HCT116 (cell line): ENCODE measurements around the gene THSD4. TPM values are rescaled to one million over a fixed set of nuclear protein-coding genes. Genes with fewer than 3 reads are reported as not detected.

Experiments used
- ATAC-seq: fragments of 200-7000 bp; cut with Tn5 transposase; 2 replicates; pipeline ENCODE4 v1.9.1; 2020; ENCODE audit warnings: mild to moderate bottlenecking, moderate library complexity
- BruUV-seq: library from RNA; stranded (reverse); fragments of 400-500 nt; replicated peaks from 2 replicates; lab custom pipeline; 2021; lab: Mats Ljungman, UMichigan
- CTCF ChIA-PET: fragments of 300-600 bp; sonication (Branson Sonifier 250); formaldehyde crosslinking; loops from one replicate; lab custom pipeline; 2021; ENCODE audit warnings: antibody characterized with exemption; lab: Charles Lee
- POLR2A ChIA-PET: fragments of 300-600, 350-600 bp; sonication (Branson Sonifier 250); formaldehyde crosslinking; loops from one replicate; lab custom pipeline; 2021; ENCODE audit warnings: antibody characterized with exemption; lab: Charles Lee
- RAD21 ChIA-PET, 2 experiments: fragments of 300-600 bp; sonication (Branson Sonifier 250); formaldehyde crosslinking; loops; one replicate each; lab custom pipeline; 2023; ENCODE audit warnings: low total read pairs in 2 of 2; ENCODE audit not compliant: uncharacterized antibody in 2 of 2, unreplicated experiment in 2 of 2, low non-redundant PET in 1 of 2; lab: Charles Lee
- DNase-seq: peaks from one replicate; pipeline ENCODE4 v3.0.0-alpha.2; 2010; ENCODE audit warnings: low read depth, low spot score
- H2AFZ ChIP-seq: fragments of 200-600 bp; shearing (Covaris generic), sonication (generic); 2 replicates; pipeline ENCODE4 v1.6.1; 2017; ENCODE audit warnings: low read depth, mixed run types, mixed read lengths, antibody characterized with exemption, low read length; ENCODE audit not compliant: poor library complexity, severe bottlenecking
- H3K27ac ChIP-seq: 2 replicates; pipeline ENCODE4 v1.5.1; 2012; ENCODE audit warnings: low read depth, low read length
- H3K27me3 ChIP-seq: fragments of 200-600 bp; sonication (generic); 2 replicates; pipeline ENCODE4 v1.6.1; 2016; ENCODE audit warnings: mixed run types, low read length, mixed read lengths; ENCODE audit not compliant: insufficient read depth
- H3K36me3 ChIP-seq, 2 experiments: fragments of 200-500 bp in 1 of 2; fragments of 200-600 bp in 1 of 2; sonication (Bioruptor generic) in 1 of 2; sonication (generic) in 1 of 2; 2 replicates each; pipeline versions ENCODE4 v1.5.1 to v1.6.1; 2014 to 2016; ENCODE audit warnings: low read length in 2 of 2, inconsistent platforms in 1 of 2, mixed read lengths in 1 of 2, mixed run types in 1 of 2; ENCODE audit not compliant: insufficient read depth in 2 of 2, control insufficient read depth in 1 of 2
- H3K4me1 ChIP-seq, 2 experiments: fragments of 200-600 bp in 1 of 2; sonication (generic) in 1 of 2; 2 replicates each; pipeline versions ENCODE4 v1.5.1 to v1.6.1; 2012 to 2017; ENCODE audit warnings: low read length in 2 of 2, inconsistent platforms in 1 of 2, mild to moderate bottlenecking in 1 of 2, mixed read lengths in 1 of 2, mixed run types in 1 of 2, moderate library complexity in 1 of 2; ENCODE audit not compliant: insufficient read depth in 2 of 2, control insufficient read depth in 1 of 2
- H3K4me2 ChIP-seq: fragments of 200-600 bp; sonication (generic); 2 replicates; pipeline ENCODE4 v1.6.1; 2017; ENCODE audit warnings: mixed run types, low read length, mixed read lengths
- H3K4me3 ChIP-seq, 2 experiments: fragments of 200-600 bp in 1 of 2; sonication (generic) in 1 of 2; replicated peaks in 1 of 2; 2 replicates each; pipeline ENCODE4 v1.5.1; 2011 to 2016; ENCODE audit warnings: low read length in 2 of 2, control low read depth in 1 of 2, low read depth in 1 of 2, mild to moderate bottlenecking in 1 of 2, mixed read lengths in 1 of 2, mixed run types in 1 of 2
- H3K79me2 ChIP-seq: fragments of 200-600 bp; sonication (generic); 2 replicates; pipeline ENCODE4 v1.6.1; 2017; ENCODE audit warnings: mild to moderate bottlenecking, mixed run types, low read length, moderate library complexity, mixed read lengths; ENCODE audit not compliant: insufficient read depth
- H3K9ac ChIP-seq: fragments of 200-600 bp; sonication (generic); 2 replicates; pipeline ENCODE4 v1.6.1; 2016; ENCODE audit warnings: low read length, mixed read lengths
- H3K9me2 ChIP-seq: fragments of 200-600 bp; sonication (generic), shearing (Covaris generic); 2 replicates; pipeline ENCODE4 v1.6.1; 2017; ENCODE audit warnings: mixed run types, mild to moderate bottlenecking, moderate library complexity; ENCODE audit not compliant: insufficient read depth
- H3K9me3 ChIP-seq, 2 experiments: fragments of 200-500 bp in 1 of 2; fragments of 200-600 bp in 1 of 2; sonication (Bioruptor generic) in 1 of 2; sonication (generic) in 1 of 2; 2 replicates each; pipeline ENCODE4 v1.6.1; 2014 to 2017; ENCODE audit warnings: low read length in 2 of 2, mixed read lengths in 2 of 2, inconsistent platforms in 1 of 2, low read depth in 1 of 2, mild to moderate bottlenecking in 1 of 2, mixed run types in 1 of 2, moderate library complexity in 1 of 2; ENCODE audit not compliant: control insufficient read depth in 1 of 2, insufficient read depth in 1 of 2
- H4K20me1 ChIP-seq: fragments of 200-600 bp; sonication (generic), shearing (Covaris generic); 2 replicates; pipeline ENCODE4 v1.6.1; 2017; ENCODE audit warnings: mixed run types, mild to moderate bottlenecking, moderate library complexity; ENCODE audit not compliant: insufficient read depth
- EGR1 ChIP-seq: IDR thresholded peaks from 2 replicates; pipeline ENCODE4 v1.6.1; 2012; ENCODE audit warnings: low read depth
- ELF1 ChIP-seq: IDR thresholded peaks from 2 replicates; pipeline ENCODE4 v1.6.1; 2012; ENCODE audit warnings: low read depth, borderline replicate concordance
- EZH2phosphoT487 ChIP-seq: fragments of 200-600 bp; IDR thresholded peaks from 2 replicates; pipeline ENCODE4 v1.6.1; 2018; ENCODE audit warnings: antibody characterized with exemption, borderline replicate concordance
- FOSL1 ChIP-seq: IDR thresholded peaks from 2 replicates; pipeline ENCODE4 v1.6.1; 2012; ENCODE audit warnings: low read depth
- JUND ChIP-seq: IDR thresholded peaks from 2 replicates; pipeline ENCODE4 v1.6.1; 2012
- MAX ChIP-seq: IDR thresholded peaks from 2 replicates; pipeline ENCODE4 v1.6.1; 2012
- POLR2A ChIP-seq: IDR thresholded peaks from 2 replicates; pipeline ENCODE4 v1.7.0; 2011; ENCODE audit warnings: borderline replicate concordance; ENCODE audit not compliant: insufficient read depth, insufficient read length; ENCODE audit errors: extremely low read depth
- POLR2AphosphoS5 ChIP-seq: IDR thresholded peaks from 2 replicates; pipeline ENCODE4 v1.6.1; 2011; ENCODE audit warnings: mild to moderate bottlenecking, low read depth, low read length, moderate library complexity
- SIN3A ChIP-seq: IDR thresholded peaks from 2 replicates; pipeline ENCODE4 v1.6.1; 2012; ENCODE audit warnings: low read depth
- SRF ChIP-seq: IDR thresholded peaks from 2 replicates; pipeline ENCODE4 v1.6.1; 2012; ENCODE audit warnings: low read depth
- TCF7L2 ChIP-seq: IDR thresholded peaks from 2 replicates; pipeline ENCODE4 v1.7.0; 2011; ENCODE audit warnings: borderline replicate concordance, inconsistent platforms; ENCODE audit not compliant: insufficient read depth, insufficient read length; ENCODE audit errors: extremely low read depth
- YY1 ChIP-seq: IDR thresholded peaks from 2 replicates; pipeline ENCODE4 v1.6.1; 2011; ENCODE audit warnings: low read length, low read depth, moderate library complexity, mild to moderate bottlenecking; ENCODE audit not compliant: insufficient replicate concordance; ENCODE audit errors: extremely low read depth
- intact Hi-C: fragments of 100-400 bp; cut with micrococcal nuclease; formaldehyde crosslinking; loops from 2 replicates; pipeline ENCODE4 v1.10.0; 2022
- total RNA-seq: library from RNA; stranded (reverse); gene quantifications from one replicate; pipeline ENCODE4 v1.2.1, GENCODE V29; 2021; ENCODE audit not compliant: unreplicated experiment
- TF ChIP-seq, protein P1 (sequence below): IDR thresholded peaks from 2 replicates; pipeline ENCODE4 v1.6.1; 2011; ENCODE audit warnings: mild to moderate bottlenecking, low read length, moderate library complexity; ENCODE audit not compliant: insufficient replicate concordance; ENCODE audit errors: extremely low read depth
- TF ChIP-seq, protein P2 (sequence below), 3 experiments: fragments of 200-600 bp in 1 of 3; sonication (generic) in 1 of 3; IDR thresholded peaks in 2 of 3; conservative IDR thresholded peaks in 1 of 3; 2 replicates each; pipeline ENCODE4 v1.5.1; 2012 to 2017; ENCODE audit warnings: low read depth in 2 of 3, low read length in 2 of 3, antibody characterized with exemption in 1 of 3, borderline replicate concordance in 1 of 3, control low read depth in 1 of 3, mild to moderate bottlenecking in 1 of 3, mixed read lengths in 1 of 3, mixed run types in 1 of 3, moderate library complexity in 1 of 3; ENCODE audit not compliant: insufficient read depth in 1 of 3

Gene THSD4
- total RNA-seq, 1 experiment from 2014 or later = 30.5 TPM

DNA sequence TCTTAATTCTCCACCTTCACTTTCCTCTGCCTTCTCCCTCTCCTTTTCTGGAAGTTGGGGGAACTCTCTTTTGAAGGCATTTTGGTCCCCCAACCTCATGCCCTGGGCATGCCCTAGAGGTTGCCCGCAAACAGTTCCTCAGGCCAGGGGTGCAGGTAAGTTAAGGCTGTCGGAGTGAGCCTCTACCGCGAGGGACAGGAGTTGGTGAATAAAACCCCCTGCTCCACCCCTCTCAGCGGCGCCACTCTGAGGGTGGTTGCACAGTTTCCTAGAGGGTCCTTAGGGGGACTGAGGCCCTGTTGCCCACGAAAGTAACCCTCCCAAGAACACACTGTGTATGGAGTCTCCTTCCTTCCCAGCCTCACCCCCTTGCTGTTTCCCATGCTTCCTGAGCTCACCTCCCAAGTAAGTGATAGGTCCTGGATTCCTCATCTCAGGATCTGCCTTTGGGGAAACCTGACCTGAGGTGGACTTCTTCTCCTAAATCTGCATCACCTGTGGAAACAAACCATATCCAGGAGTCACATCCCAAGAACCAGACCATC lies 23.1 kb upstream of the THSD4 start:
- no peaks in the 10 kb centered on the region for H4K20me1 ChIP-seq
- ATAC-seq (no peak), DNase-seq (no peak)
- no peak overlapping the region for H3K27ac ChIP-seq
- H3K4me3 ChIP-seq = no peak overlapping the region
- no peak overlapping the region for H3K9ac ChIP-seq
- POLR2A ChIA-PET = no interaction called here
- no peaks in the 10 kb centered on the region for H3K79me2 ChIP-seq
- TF ChIP-seq FOSL1 (no peak), ELF1 (no peak), SIN3A (no peak), TCF7L2 (no peak), POLR2AphosphoS5 (no peak), EZH2phosphoT487 (no peak), JUND (no peak), SRF (no peak), EGR1 (no peak), POLR2A (no peak), YY1 (no peak), MAX (no peak)
- TF ChIP-seq, protein P1, sequence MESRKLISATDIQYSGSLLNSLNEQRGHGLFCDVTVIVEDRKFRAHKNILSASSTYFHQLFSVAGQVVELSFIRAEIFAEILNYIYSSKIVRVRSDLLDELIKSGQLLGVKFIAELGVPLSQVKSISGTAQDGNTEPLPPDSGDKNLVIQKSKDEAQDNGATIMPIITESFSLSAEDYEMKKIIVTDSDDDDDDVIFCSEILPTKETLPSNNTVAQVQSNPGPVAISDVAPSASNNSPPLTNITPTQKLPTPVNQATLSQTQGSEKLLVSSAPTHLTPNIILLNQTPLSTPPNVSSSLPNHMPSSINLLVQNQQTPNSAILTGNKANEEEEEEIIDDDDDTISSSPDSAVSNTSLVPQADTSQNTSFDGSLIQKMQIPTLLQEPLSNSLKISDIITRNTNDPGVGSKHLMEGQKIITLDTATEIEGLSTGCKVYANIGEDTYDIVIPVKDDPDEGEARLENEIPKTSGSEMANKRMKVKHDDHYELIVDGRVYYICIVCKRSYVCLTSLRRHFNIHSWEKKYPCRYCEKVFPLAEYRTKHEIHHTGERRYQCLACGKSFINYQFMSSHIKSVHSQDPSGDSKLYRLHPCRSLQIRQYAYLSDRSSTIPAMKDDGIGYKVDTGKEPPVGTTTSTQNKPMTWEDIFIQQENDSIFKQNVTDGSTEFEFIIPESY = no peak
- TF ChIP-seq, protein P2, sequence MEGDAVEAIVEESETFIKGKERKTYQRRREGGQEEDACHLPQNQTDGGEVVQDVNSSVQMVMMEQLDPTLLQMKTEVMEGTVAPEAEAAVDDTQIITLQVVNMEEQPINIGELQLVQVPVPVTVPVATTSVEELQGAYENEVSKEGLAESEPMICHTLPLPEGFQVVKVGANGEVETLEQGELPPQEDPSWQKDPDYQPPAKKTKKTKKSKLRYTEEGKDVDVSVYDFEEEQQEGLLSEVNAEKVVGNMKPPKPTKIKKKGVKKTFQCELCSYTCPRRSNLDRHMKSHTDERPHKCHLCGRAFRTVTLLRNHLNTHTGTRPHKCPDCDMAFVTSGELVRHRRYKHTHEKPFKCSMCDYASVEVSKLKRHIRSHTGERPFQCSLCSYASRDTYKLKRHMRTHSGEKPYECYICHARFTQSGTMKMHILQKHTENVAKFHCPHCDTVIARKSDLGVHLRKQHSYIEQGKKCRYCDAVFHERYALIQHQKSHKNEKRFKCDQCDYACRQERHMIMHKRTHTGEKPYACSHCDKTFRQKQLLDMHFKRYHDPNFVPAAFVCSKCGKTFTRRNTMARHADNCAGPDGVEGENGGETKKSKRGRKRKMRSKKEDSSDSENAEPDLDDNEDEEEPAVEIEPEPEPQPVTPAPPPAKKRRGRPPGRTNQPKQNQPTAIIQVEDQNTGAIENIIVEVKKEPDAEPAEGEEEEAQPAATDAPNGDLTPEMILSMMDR (IDR thresholded peaks at IDR 0.05 in 2 of 3, conservative IDR thresholded peaks at IDR 0.05 in 1 of 3; ENCODE audit: borderline replicate concordance in 1 of 3, insufficient read depth in 1 of 3, low read depth in 2 of 3, low read length in 2 of 3) = no peak
- no peak overlapping the region for H2AFZ ChIP-seq
- intact Hi-C loops = no loop called here
- no peaks in the 10 kb centered on the region for H3K9me2 ChIP-seq
- no peak overlapping the region for H3K4me2 ChIP-seq
- no peaks in the 10 kb centered on the region for H3K9me3 ChIP-seq
- BruUV-seq = no TSS peak
- H3K27me3 ChIP-seq = no peaks in the 10 kb centered on the region
- peaks cover 17 to 27% of the 10 kb centered on the region in 2 experiments for H3K4me1 ChIP-seq
- RAD21 ChIA-PET = no interaction called here
- CTCF ChIA-PET = interaction anchor here (1.3 kb wide), 1 partner anchor 81 kb away, joined by 3 read pairs; no protein-coding TSS in a partner anchor
- no peaks in the 10 kb centered on the region for H3K36me3 ChIP-seq
